Body of pancreas (tissue), 4 donors: ENCODE measurements around the gene STOML1.
A peak's percentile ranks its signal among the peaks of the same experiment; 100 is the strongest.

Experiments used
- CTCF ChIP-seq, 7 experiments: fragments of 450-650 bp in 4 of 7; fragments of 200-600 bp in 3 of 7; sonication (generic) in 3 of 7; IDR thresholded peaks; one replicate each; pipeline ENCODE4 v1.5.1; 2016 to 2019; ENCODE audit warnings: antibody characterized with exemption in 7 of 7
- POLR2A ChIP-seq, 3 donors: fragments of 450-650 bp; IDR thresholded peaks; one replicate each; pipeline ENCODE4 v1.6.1; 2016; ENCODE audit warnings: antibody characterized with exemption in 3 of 3, mild to moderate bottlenecking in 2 of 3

DNA sequence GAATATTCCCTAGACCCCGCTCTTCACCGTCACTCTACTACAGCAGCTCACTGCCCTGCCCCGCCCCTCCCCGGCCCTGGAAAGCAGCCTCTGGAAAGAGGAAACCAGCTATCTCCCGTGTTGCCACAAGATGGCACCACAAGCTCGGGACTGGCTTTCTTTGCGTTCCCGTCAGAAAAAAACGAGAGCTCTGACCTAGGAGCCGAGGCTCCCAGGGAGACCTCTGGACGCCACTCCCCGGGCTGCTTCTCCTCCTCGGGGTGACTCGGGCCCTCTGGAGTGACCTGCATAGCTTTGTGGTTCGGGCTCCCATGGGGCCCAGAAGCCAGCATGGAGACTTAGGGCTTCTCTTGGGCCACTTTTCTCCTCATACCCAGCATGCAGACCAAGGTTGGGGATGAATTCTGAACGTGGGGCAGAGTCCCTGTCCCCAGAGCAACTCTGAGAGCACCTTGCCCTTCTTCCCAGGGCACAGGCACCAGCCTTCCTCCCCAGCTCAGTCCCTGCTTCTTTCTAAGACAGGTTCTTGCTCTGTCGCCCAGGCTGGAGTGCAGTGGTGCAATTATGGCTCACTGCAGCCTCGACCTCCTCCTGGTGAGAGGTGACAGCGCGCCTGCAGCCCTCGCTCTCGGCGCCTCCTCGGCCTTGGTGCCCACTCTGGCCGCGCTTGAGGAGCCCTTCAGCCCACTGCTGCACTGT lies 19.0 kb downstream of the STOML1 start:
- TF ChIP-seq POLR2A (IDR thresholded peaks at IDR 0.05) (no peak), CTCF (IDR thresholded peaks at IDR 0.05) (peak; percentile 66 to 92 (median 83))
